Neuronal stem cell (in vitro differentiated cells): ENCODE measurements around the gene LSAMP.

Experiments used
- DNase-seq: peaks from one replicate; pipeline ENCODE4 v3.0.0-alpha.2; 2013; ENCODE audit warnings: low spot score
- H2AFZ ChIP-seq: one replicate; pipeline ENCODE4 v1.6.1; 2013; ENCODE audit warnings: mild to moderate bottlenecking, low read length, inconsistent platforms
- H2AK5ac ChIP-seq: 2 replicates; pipeline ENCODE4 v1.6.1; 2013; ENCODE audit warnings: low read depth, mild to moderate bottlenecking, inconsistent platforms, low read length, moderate library complexity, mixed read lengths
- H2BK120ac ChIP-seq: 2 replicates; pipeline ENCODE4 v1.6.1; 2013; ENCODE audit warnings: low read depth, mild to moderate bottlenecking, inconsistent platforms, low read length, moderate library complexity, mixed read lengths
- H2BK12ac ChIP-seq: one replicate; pipeline ENCODE4 v1.6.1; 2013; ENCODE audit warnings: low read length, inconsistent platforms
- H2BK15ac ChIP-seq: 2 replicates; pipeline ENCODE4 v1.6.1; 2013; ENCODE audit warnings: mild to moderate bottlenecking, low read length, inconsistent platforms, mixed read lengths
- H2BK5ac ChIP-seq: one replicate; pipeline ENCODE4 v1.6.1; 2013; ENCODE audit warnings: inconsistent platforms, mild to moderate bottlenecking, low read length, moderate library complexity
- H3K14ac ChIP-seq: one replicate; pipeline ENCODE4 v1.6.1; 2013; ENCODE audit warnings: low read length, inconsistent platforms
- H3K18ac ChIP-seq: 2 replicates; pipeline ENCODE4 v1.6.1; 2013; ENCODE audit warnings: low read length, inconsistent platforms
- H3K23ac ChIP-seq: 2 replicates; pipeline ENCODE4 v1.6.1; 2013; ENCODE audit warnings: low read depth, mild to moderate bottlenecking, mixed read lengths, low read length, inconsistent platforms; ENCODE audit not compliant: poor library complexity
- H3K27ac ChIP-seq: replicated peaks from 3 replicates; pipeline ENCODE4 v1.5.1; 2013; ENCODE audit warnings: low read length, inconsistent platforms
- H3K27me3 ChIP-seq, 3 experiments: 2 replicates each; pipeline ENCODE4 v1.6.1; 2013; ENCODE audit warnings: low read length in 3 of 3, mild to moderate bottlenecking in 2 of 3, inconsistent platforms in 1 of 3, low read depth in 1 of 3, mixed read lengths in 1 of 3, moderate library complexity in 1 of 3; ENCODE audit not compliant: control insufficient read depth in 3 of 3, insufficient read depth in 3 of 3
- H3K36me3 ChIP-seq, 2 donors: replicated peaks in 1 of 2; 2 replicates each; pipeline ENCODE4 v1.6.1; 2013; ENCODE audit warnings: low read length in 2 of 2; ENCODE audit not compliant: control insufficient read depth in 2 of 2, insufficient read depth in 2 of 2
- H3K4ac ChIP-seq: 2 replicates; pipeline ENCODE4 v1.6.1; 2013; ENCODE audit warnings: inconsistent platforms, mild to moderate bottlenecking, low read length, moderate library complexity
- H3K4me1 ChIP-seq, 2 donors: 1 replicate in 1 of 2; 2 replicates in 1 of 2; pipeline ENCODE4 v1.6.1; 2013; ENCODE audit warnings: low read length in 2 of 2, low read depth in 1 of 2; ENCODE audit not compliant: control insufficient read depth in 2 of 2, insufficient read depth in 1 of 2
- H3K4me2 ChIP-seq: one replicate; pipeline ENCODE4 v1.6.1; 2013; ENCODE audit warnings: mild to moderate bottlenecking, low read length, inconsistent platforms; ENCODE audit not compliant: insufficient read depth, poor library complexity, severe bottlenecking
- H3K4me3 ChIP-seq, 2 donors: 2 replicates each; pipeline ENCODE4 v1.5.1; 2013; ENCODE audit warnings: low read length in 2 of 2, mild to moderate bottlenecking in 2 of 2, inconsistent platforms in 1 of 2, moderate library complexity in 1 of 2
- H3K79me1 ChIP-seq: one replicate; pipeline ENCODE4 v1.6.1; 2013; ENCODE audit warnings: low read depth, mild to moderate bottlenecking, inconsistent platforms, low read length, moderate library complexity
- H3K9ac ChIP-seq: one replicate; pipeline ENCODE4 v1.6.1; 2013; ENCODE audit warnings: mild to moderate bottlenecking, low read depth, low read length, inconsistent platforms; ENCODE audit not compliant: poor library complexity
- H3K9me3 ChIP-seq, 2 donors: replicated peaks in 1 of 2; 2 replicates each; pipeline versions ENCODE3 to v1.6.1; 2013; ENCODE audit warnings: low read length in 2 of 2, mild to moderate bottlenecking in 2 of 2, inconsistent platforms in 1 of 2, low read depth in 1 of 2, mixed read lengths in 1 of 2, moderate library complexity in 1 of 2; ENCODE audit not compliant: control insufficient read depth in 2 of 2, insufficient read depth in 1 of 2
- H4K8ac ChIP-seq: one replicate; pipeline ENCODE4 v1.6.1; 2013; ENCODE audit warnings: low read depth, mild to moderate bottlenecking, inconsistent platforms, low read length, moderate library complexity
- H4K91ac ChIP-seq: one replicate; pipeline ENCODE4 v1.6.1; 2013; ENCODE audit warnings: low read length, low read depth, mild to moderate bottlenecking, inconsistent platforms; ENCODE audit not compliant: poor library complexity
- WGBS, 2 donors: extraction: QIAGEN DNeasy Blood & Tissue Kit; methylation state at CpG; one replicate each; pipeline ENCODE4 v1.1.7; 2013; ENCODE audit warnings: missing lambda C conversion rate in 2 of 2, mixed read lengths in 1 of 2; ENCODE audit not compliant: insufficient read length in 2 of 2, insufficient replicate concordance in 1 of 2; ENCODE audit errors: extremely low coverage in 2 of 2; 5-methylcytosine and 5-hydroxymethylcytosine counted together

LSAMP gene

DNA sequence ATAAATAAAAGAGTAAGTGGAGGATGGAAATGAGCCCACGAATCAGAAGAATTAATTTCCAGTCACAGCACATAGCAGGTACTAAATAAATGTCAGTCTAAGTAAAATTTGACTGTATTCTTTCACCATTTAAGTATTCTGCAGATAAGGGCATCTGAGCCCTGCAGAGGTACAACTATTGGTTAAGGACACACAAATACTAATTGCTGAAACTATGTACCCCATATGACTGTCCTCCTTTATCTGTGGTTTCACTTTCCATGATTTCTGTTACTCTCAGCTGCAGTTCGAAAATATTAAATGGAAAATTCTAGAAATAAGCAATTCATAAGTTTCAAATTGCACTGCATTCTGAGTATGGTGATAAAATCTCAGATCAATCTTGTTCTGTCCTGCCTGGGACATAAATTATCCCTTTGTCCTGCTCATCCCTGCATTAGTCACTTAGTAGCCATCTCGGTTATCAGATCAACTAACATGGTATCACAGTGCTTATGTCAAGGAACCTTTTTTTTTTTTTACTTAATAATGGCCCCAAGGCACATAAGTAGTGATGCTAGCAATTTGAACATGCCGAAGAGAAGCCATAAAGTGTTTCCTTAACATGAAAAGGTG, 95.1 kb downstream of the LSAMP start:
- no peak overlapping the region for H2BK120ac ChIP-seq
- no peak overlapping the region for H3K9ac ChIP-seq
- H3K36me3 ChIP-seq = no peaks in the 10 kb centered on the region
- no peak overlapping the region for H2AFZ ChIP-seq
- no peaks in the 10 kb centered on the region for H3K9me3 ChIP-seq
- no peak for DNase-seq
- H3K14ac ChIP-seq = no peak overlapping the region
- H2BK5ac ChIP-seq = no peak overlapping the region
- no peak overlapping the region for H3K4me3 ChIP-seq
- H3K18ac ChIP-seq = no peak overlapping the region
- H3K27me3 ChIP-seq = no peaks in the 10 kb centered on the region
- H3K79me1 ChIP-seq = no peaks in the 10 kb centered on the region
- H2BK15ac ChIP-seq = no peak overlapping the region
- no peak overlapping the region for H3K23ac ChIP-seq
- no peak overlapping the region for H3K4ac ChIP-seq
- no peak overlapping the region for H4K8ac ChIP-seq
- H3K4me2 ChIP-seq = no peak overlapping the region
- no peak overlapping the region for H4K91ac ChIP-seq
- WGBS, 2 donors = no CpG with 5 or more reads among the region's 4 CpGs
- no peak overlapping the region for H2BK12ac ChIP-seq
- H2AK5ac ChIP-seq = no peak overlapping the region
- H3K27ac ChIP-seq = no peak overlapping the region
- peaks cover 0 to 2% of the 10 kb centered on the region in 2 donors for H3K4me1 ChIP-seq

DNA sequence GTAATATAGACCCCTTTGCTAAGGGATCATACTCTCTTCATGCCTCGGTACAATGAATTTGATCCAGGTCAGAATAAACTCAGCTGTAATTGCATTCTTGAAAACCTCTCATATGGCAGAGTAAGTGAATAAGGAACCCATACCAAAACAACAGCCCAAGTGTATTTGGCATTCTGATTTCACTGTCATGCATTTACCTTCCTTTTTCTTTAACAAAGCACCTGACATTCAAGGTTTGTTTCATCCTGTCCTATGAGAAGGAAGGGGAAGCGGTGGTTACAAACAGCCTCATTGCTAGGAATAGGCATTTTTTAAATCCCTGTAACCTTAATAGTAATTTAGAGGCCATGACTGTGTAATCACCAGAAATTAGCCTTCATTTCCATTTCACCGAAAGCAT, 97.1 kb downstream of the LSAMP start:
- Histone ChIP-seq H3K4me2 (no peak overlapping the region), H2AFZ (no peak overlapping the region), H2AK5ac (no peak overlapping the region), H3K4me3 (no peak overlapping the region), H3K14ac (no peak overlapping the region), H3K4me1 (peaks cover 0 to 2% of the 10 kb centered on the region in 2 donors), H3K9me3 (no peaks in the 10 kb centered on the region), H3K79me1 (no peaks in the 10 kb centered on the region), H2BK12ac (no peak overlapping the region), H3K27ac (no peak overlapping the region), H2BK5ac (no peak overlapping the region), H4K91ac (no peak overlapping the region), H2BK15ac (no peak overlapping the region), H3K9ac (no peak overlapping the region), H3K27me3 (no peaks in the 10 kb centered on the region), H3K4ac (no peak overlapping the region), H3K36me3 (no peaks in the 10 kb centered on the region), H3K23ac (no peak overlapping the region), H3K18ac (no peak overlapping the region), H4K8ac (no peak overlapping the region), H2BK120ac (no peak overlapping the region)
- DNase-seq = no peak
- no CpG with 5 or more reads among the region's 3 CpGs for WGBS, 2 donors

DNA sequence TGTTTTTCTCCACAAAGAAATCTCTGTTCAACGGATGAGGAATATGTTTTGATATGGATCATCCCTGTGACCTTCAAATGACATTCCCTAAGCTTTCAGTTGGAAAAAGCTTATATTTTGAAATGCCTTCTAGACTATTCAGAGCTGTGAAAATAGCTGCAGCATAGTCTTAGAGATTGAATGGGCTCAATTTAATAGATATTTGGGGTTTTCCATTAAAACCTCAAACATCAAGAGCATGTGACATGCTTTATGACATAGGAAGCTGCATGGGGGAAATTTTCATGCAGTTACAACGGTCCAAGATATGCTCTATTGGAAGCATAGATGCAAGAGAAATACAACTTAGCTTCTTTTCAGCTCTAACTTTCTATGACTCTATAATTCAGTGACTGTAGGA, 102.8 kb downstream of the LSAMP start:
- H3K23ac ChIP-seq = no peak overlapping the region
- H3K9me3 ChIP-seq = no peaks in the 10 kb centered on the region
- H3K18ac ChIP-seq = no peak overlapping the region
- H2BK15ac ChIP-seq = no peak overlapping the region
- H3K14ac ChIP-seq = no peak overlapping the region
- H3K36me3 ChIP-seq = no peaks in the 10 kb centered on the region
- no peak overlapping the region for H2BK120ac ChIP-seq
- H4K91ac ChIP-seq = no peak overlapping the region
- DNase-seq = no peak
- H3K9ac ChIP-seq = no peak overlapping the region
- no peak overlapping the region for H3K4me3 ChIP-seq
- H2AK5ac ChIP-seq = no peak overlapping the region
- no CpG with 5 or more reads among the region's 2 CpGs for WGBS, 2 donors
- no peaks in the 10 kb centered on the region for H3K79me1 ChIP-seq
- no peak overlapping the region for H3K4ac ChIP-seq
- H3K27me3 ChIP-seq = no peaks in the 10 kb centered on the region
- H3K4me1 ChIP-seq = peaks cover 2 to 5% of the 10 kb centered on the region in 2 donors
- H3K4me2 ChIP-seq = no peak overlapping the region
- no peak overlapping the region for H2BK12ac ChIP-seq
- H3K27ac ChIP-seq = no peak overlapping the region
- H2AFZ ChIP-seq = no peak overlapping the region
- no peak overlapping the region for H4K8ac ChIP-seq
- H2BK5ac ChIP-seq = no peak overlapping the region

- H3K18ac ChIP-seq = no peak overlapping the region
- DNase-seq = no peak
- H3K4me1 ChIP-seq = peaks cover 2 to 5% of the 10 kb centered on the region in 2 donors
- no peaks in the 10 kb centered on the region for H3K36me3 ChIP-seq
- no peak overlapping the region for H2BK12ac ChIP-seq
- no peak overlapping the region for H2BK120ac ChIP-seq
- H2BK15ac ChIP-seq = no peak overlapping the region
- H3K79me1 ChIP-seq = no peaks in the 10 kb centered on the region
- no peak overlapping the region for H2AK5ac ChIP-seq
- H4K91ac ChIP-seq = no peak overlapping the region
- no peak overlapping the region for H3K4me2 ChIP-seq
- no peak overlapping the region for H3K14ac ChIP-seq
- no peak overlapping the region for H3K4ac ChIP-seq
- H3K9me3 ChIP-seq = no peaks in the 10 kb centered on the region
- no peak overlapping the region for H3K23ac ChIP-seq
- no peak overlapping the region for H2AFZ ChIP-seq
- no peak overlapping the region for H2BK5ac ChIP-seq
- H3K4me3 ChIP-seq = no peak overlapping the region
- H3K27ac ChIP-seq = no peak overlapping the region
- no peak overlapping the region for H4K8ac ChIP-seq
- H3K9ac ChIP-seq = no peak overlapping the region
- no peaks in the 10 kb centered on the region for H3K27me3 ChIP-seq
Observed at GRCh38 chr3:116341899-116342298, 103.4 kb downstream of the LSAMP start.
